HepG2 (cell line): ENCODE data around the gene MRPS18C. TPM values are rescaled to one million over a fixed set of nuclear protein-coding genes. Genes with fewer than 3 reads are reported as not detected.

Source experiments
- ATAC-seq: fragments of 200-7000 bp; cut with Tn5 transposase; 3 replicates; pipeline ENCODE4 v1.9.1; 2020; ENCODE audit warnings: mild to moderate bottlenecking, moderate library complexity
- BruUV-seq: library from RNA; stranded (reverse); fragments of 400-500 nt; replicated peaks from 2 replicates; lab custom pipeline; 2021; lab: Mats Ljungman, UMichigan
- CTCF ChIA-PET: fragments of 300-600 bp; formaldehyde crosslinking; extraction: SDS; loops from one replicate; lab custom pipeline; 2021; ENCODE audit warnings: low total read pairs, inconsistent platforms, low intra/inter-chr PET ratio; lab: Yijun Ruan, JAX
- POLR2A ChIA-PET: fragments of 350-600 bp; sonication (Branson Sonifier 250); formaldehyde crosslinking; loops from one replicate; lab custom pipeline; 2020; ENCODE audit warnings: antibody characterized with exemption, inconsistent platforms; lab: Yijun Ruan, JAX
- DNase-seq: peaks from one replicate; pipeline ENCODE4 v3.0.0-alpha.2; 2015; ENCODE audit warnings: low spot score
- FAIRE-seq: peaks from 3 replicates; lab custom pipeline; 2011; peaks lifted over from hg19 to GRCh38; lab: Jason Lieb, UNC
- H2AFZ ChIP-seq: one replicate; pipeline ENCODE4 v1.6.1; 2011; ENCODE audit warnings: low read length, inconsistent platforms
- H3K27ac ChIP-seq: fragments of 300-600 bp; 3 replicates; pipeline ENCODE4 v1.8.0; 2011; ENCODE audit warnings: mixed run types, mild to moderate bottlenecking, mixed read lengths, low read length, inconsistent platforms; ENCODE audit not compliant: insufficient read depth; ENCODE audit errors: extremely low read length
- H3K27me3 ChIP-seq, 2 experiments: fragments of 200-600 bp in 1 of 2; 2 replicates in 1 of 2; 3 replicates in 1 of 2; pipeline versions ENCODE4 v1.6.0 to v1.8.0; 2011; ENCODE audit warnings: low read length in 2 of 2, mild to moderate bottlenecking in 2 of 2, moderate library complexity in 2 of 2, inconsistent platforms in 1 of 2; ENCODE audit not compliant: insufficient read depth in 2 of 2, control insufficient read depth in 1 of 2
- H3K36me3 ChIP-seq, 2 experiments: fragments of 200-600 bp in 1 of 2; replicated peaks in 1 of 2; 2 replicates in 1 of 2; 3 replicates in 1 of 2; pipeline versions ENCODE4 v1.5.1 to v1.8.0; 2011; ENCODE audit warnings: low read length in 2 of 2, inconsistent platforms in 1 of 2; ENCODE audit not compliant: insufficient read depth in 2 of 2, control insufficient read depth in 1 of 2
- H3K4me1 ChIP-seq: 2 replicates; pipeline ENCODE4 v1.5.1; 2012; ENCODE audit warnings: low read length, inconsistent platforms; ENCODE audit not compliant: insufficient read depth
- H3K4me2 ChIP-seq: 2 replicates; pipeline ENCODE4 v1.6.0; 2011; ENCODE audit warnings: low read depth, low read length, inconsistent platforms
- H3K4me3 ChIP-seq, 3 experiments: fragments of 200-600 bp in 1 of 3; sonication (generic), shearing (Covaris generic) in 1 of 3; replicated peaks in 1 of 3; 2 replicates each; pipeline ENCODE4 v1.5.1; 2011 to 2016; ENCODE audit warnings: low read length in 3 of 3, inconsistent platforms in 2 of 3, low read depth in 2 of 3, mild to moderate bottlenecking in 2 of 3, control low read depth in 1 of 3, mixed read lengths in 1 of 3; ENCODE audit not compliant: insufficient read depth in 1 of 3
- H3K79me2 ChIP-seq: one replicate; pipeline ENCODE4 v1.6.1; 2011; ENCODE audit warnings: low read length, inconsistent platforms; ENCODE audit not compliant: insufficient read depth
- H3K9ac ChIP-seq: 2 replicates; pipeline ENCODE4 v1.6.0; 2011; ENCODE audit warnings: mild to moderate bottlenecking, low read depth, low read length, inconsistent platforms; ENCODE audit not compliant: insufficient read depth
- H3K9me3 ChIP-seq: 2 replicates; pipeline ENCODE4 v1.5.1; 2012; ENCODE audit warnings: mild to moderate bottlenecking, low read length
- H4K20me1 ChIP-seq: 2 replicates; pipeline ENCODE4 v1.6.0; 2011; ENCODE audit warnings: inconsistent platforms, mild to moderate bottlenecking, low read length, moderate library complexity; ENCODE audit not compliant: insufficient read depth
- FOXC1 ChIP-seq: sonication (generic); formaldehyde crosslinking; IDR thresholded peaks from 2 replicates; pipeline ENCODE4 v1.8.0; 2022; ENCODE audit warnings: mild to moderate bottlenecking, missing genetic modification reagents, borderline replicate concordance
- FOXJ3 ChIP-seq: sonication (generic); formaldehyde crosslinking; IDR thresholded peaks from 2 replicates; pipeline ENCODE4 v1.4.0; 2020; ENCODE audit warnings: missing genetic modification reagents, mild to moderate bottlenecking, borderline replicate concordance
- HES4 ChIP-seq: sonication (generic); formaldehyde crosslinking; IDR thresholded peaks from 2 replicates; pipeline ENCODE4 v1.9.0; 2021; ENCODE audit warnings: mild to moderate bottlenecking, missing genetic modification reagents, borderline replicate concordance
- MAFF ChIP-seq: IDR thresholded peaks from 2 replicates; pipeline ENCODE4 v1.6.1; 2011; ENCODE audit warnings: low read depth, low read length, improper control_type of control experiment
- ZNF34 ChIP-seq: sonication (generic); formaldehyde crosslinking; IDR thresholded peaks from 2 replicates; pipeline ENCODE4 v1.4.0; 2020; ENCODE audit warnings: mild to moderate bottlenecking, missing genetic modification reagents, borderline replicate concordance
- ZNF781 ChIP-seq: sonication (generic); formaldehyde crosslinking; IDR thresholded peaks from 2 replicates; pipeline ENCODE4 v1.5.1; 2020; ENCODE audit warnings: borderline replicate concordance, mild to moderate bottlenecking, missing genetic modification reagents; ENCODE audit errors: not compliant biosample characterization
- WGBS: methylation state at CpG from one replicate; pipeline ENCODE4 v1.1.6; 2017; ENCODE audit warnings: low lambda C conversion rate; 5-methylcytosine and 5-hydroxymethylcytosine counted together
- in situ Hi-C: cut with HindIII; loops from 2 replicates; pipeline ENCODE4 v1.10.0; 2017; ENCODE audit warnings: low pct_unique_long_range_greater_than_20kb; ENCODE audit not compliant: extremely low pct_ligation_motif_present
- intact Hi-C: fragments of 100-400 bp; cut with micrococcal nuclease; formaldehyde crosslinking; loops from one replicate; pipeline ENCODE4 v1.10.0; 2022; ENCODE audit not compliant: unreplicated experiment
- polyA plus RNA-seq, 8 experiments: library from polyadenylated mRNA; depleted of rRNA in 3 of 8; stranded (reverse) in 7 of 8; unstranded in 1 of 8; fragments of >200 nt; fragmentation: Illumina TruSeq in 4 of 8; extraction: Trizol in 4 of 8; gene quantifications; 2 replicates each; pipeline versions ENCODE4 v1.2.1 to v1.2.3, GENCODE V29; 2011 to 2016; ENCODE audit warnings: low read depth in 4 of 8, missing spikeins in 1 of 8, mixed read lengths in 1 of 8; ENCODE audit not compliant: insufficient read depth in 1 of 8
- total RNA-seq, 5 experiments: library from RNA; depleted of rRNA; stranded (reverse); fragments of >200 nt; fragmentation: Illumina TruSeq; extraction: Trizol; gene quantifications; 2 replicates each; pipeline ENCODE4 v1.2.3, GENCODE V29; 2016; ENCODE audit warnings: low read depth in 1 of 5
- TF ChIP-seq, protein P1 (sequence below): sonication (generic); formaldehyde crosslinking; IDR thresholded peaks from 2 replicates; pipeline ENCODE4 v1.5.0; 2020; ENCODE audit warnings: mild to moderate bottlenecking, missing genetic modification reagents

Gene MRPS18C
- total and polyA plus RNA-seq, 2 of the 13 experiments (the other 11 are each of a cell fraction or from before 2014, with no cell fraction given) = 45.4 to 124 TPM

DNA sequence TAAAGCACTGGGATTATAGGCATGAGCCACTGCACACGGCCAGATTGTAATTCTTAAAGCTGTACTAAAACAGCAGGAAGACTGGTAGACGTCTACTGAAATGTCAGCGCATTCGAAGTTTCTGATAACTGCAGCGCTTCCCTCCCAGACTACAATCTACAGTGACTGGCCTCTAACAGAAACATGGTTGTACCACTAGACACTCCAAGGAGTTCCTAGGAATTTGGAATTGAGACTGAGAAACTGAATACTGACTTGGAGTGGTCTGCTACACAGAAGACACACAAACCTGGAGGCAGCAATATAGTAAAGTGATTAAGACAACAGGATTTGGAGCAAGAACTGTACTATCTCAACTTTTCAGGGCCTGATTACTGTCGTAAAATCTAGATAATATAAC lies 1.2 kb upstream of the MRPS18C start:
- no peak for TF ChIP-seq FOXJ3 (CRISPR knock-in tag)
- no peak for TF ChIP-seq ZNF34
- no peak for TF ChIP-seq ZNF781
- no peak for TF ChIP-seq HES4 (CRISPR knock-in tag)
- TF ChIP-seq MAFF = no peak
- TF ChIP-seq, protein P1, sequence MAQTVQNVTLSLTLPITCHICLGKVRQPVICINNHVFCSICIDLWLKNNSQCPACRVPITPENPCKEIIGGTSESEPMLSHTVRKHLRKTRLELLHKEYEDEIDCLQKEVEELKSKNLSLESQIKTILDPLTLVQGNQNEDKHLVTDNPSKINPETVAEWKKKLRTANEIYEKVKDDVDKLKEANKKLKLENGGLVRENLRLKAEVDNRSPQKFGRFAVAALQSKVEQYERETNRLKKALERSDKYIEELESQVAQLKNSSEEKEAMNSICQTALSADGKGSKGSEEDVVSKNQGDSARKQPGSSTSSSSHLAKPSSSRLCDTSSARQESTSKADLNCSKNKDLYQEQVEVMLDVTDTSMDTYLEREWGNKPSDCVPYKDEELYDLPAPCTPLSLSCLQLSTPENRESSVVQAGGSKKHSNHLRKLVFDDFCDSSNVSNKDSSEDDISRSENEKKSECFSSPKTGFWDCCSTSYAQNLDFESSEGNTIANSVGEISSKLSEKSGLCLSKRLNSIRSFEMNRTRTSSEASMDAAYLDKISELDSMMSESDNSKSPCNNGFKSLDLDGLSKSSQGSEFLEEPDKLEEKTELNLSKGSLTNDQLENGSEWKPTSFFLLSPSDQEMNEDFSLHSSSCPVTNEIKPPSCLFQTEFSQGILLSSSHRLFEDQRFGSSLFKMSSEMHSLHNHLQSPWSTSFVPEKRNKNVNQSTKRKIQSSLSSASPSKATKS (CRISPR knock-in tag) = 0 out of 2 replicates have a peak, but pooled peaks have one; percentile 3
- TF ChIP-seq FOXC1 (CRISPR knock-in tag) = no peak
- peak overlapping the region; percentile 93 for H3K27ac ChIP-seq
- FAIRE-seq = no peak
- H3K27me3 ChIP-seq = no peaks in the 10 kb centered on the region; a peak in 1 of 5 replicates
- no peak overlapping the region for H2AFZ ChIP-seq
- intact Hi-C loops (loop anchor here (1.0 to 10.0 kb wide), 3 partner anchors 31 to 170 kb away; partner anchors contain the start of genes ABRAXAS1 and COQ2), in situ Hi-C loops (loop anchor here (5.0 kb wide), 1 partner anchor 82 kb away; no protein-coding TSS in a partner anchor)
- peak overlapping the region; percentile 94 for H3K9ac ChIP-seq
- no peak for DNase-seq
- peaks cover 2 to 7% of the 10 kb centered on the region in 2 experiments; a peak in 2 of 5 replicates for H3K36me3 ChIP-seq
- BruUV-seq = no TSS peak
- H3K79me2 ChIP-seq = peaks cover 42% of the 10 kb centered on the region
- H3K4me1 ChIP-seq = peaks cover 29% of the 10 kb centered on the region
- H3K9me3 ChIP-seq = no peaks in the 10 kb centered on the region
- 23% methylated on average over 6 of the region's 6 CpGs for WGBS
- H4K20me1 ChIP-seq = no peaks in the 10 kb centered on the region
- peak overlapping the region; percentile 78 to 98 (median 90) for H3K4me3 ChIP-seq
- no peak for ATAC-seq
- H3K4me2 ChIP-seq = peak overlapping the region; percentile 93
- CTCF ChIA-PET = no interaction called here
- POLR2A ChIA-PET = interaction anchor here (1.2 to 2.1 kb wide), 3 partner anchors 10 to 92 kb away, joined by 4 to 29 read pairs (median 6); no protein-coding TSS in a partner anchor
